Measurements from ENCODE around the gene PMM2.
"Not testable (repeated sequence)": the region's sequence is repeated elsewhere in the genome, so short reads cannot be mapped to it uniquely, and the experiment has no call there.

PMM2 gene

GRCh38 chr16:8822403-8822802 lies 24.8 kb downstream of the PMM2 start:
- DNase-seq, result no peak

GRCh38 chr16:8826278-8826879 lies 28.7 kb downstream of the PMM2 start:
- no peak for DNase-seq

- no peak for DNase-seq
Observed at GRCh38 chr16:8828541-8829165, 31.0 kb downstream of the PMM2 start.

GRCh38 chr16:8831450-8831849 lies 33.8 kb downstream of the PMM2 start:
- DNase-seq, result no peak

DNA sequence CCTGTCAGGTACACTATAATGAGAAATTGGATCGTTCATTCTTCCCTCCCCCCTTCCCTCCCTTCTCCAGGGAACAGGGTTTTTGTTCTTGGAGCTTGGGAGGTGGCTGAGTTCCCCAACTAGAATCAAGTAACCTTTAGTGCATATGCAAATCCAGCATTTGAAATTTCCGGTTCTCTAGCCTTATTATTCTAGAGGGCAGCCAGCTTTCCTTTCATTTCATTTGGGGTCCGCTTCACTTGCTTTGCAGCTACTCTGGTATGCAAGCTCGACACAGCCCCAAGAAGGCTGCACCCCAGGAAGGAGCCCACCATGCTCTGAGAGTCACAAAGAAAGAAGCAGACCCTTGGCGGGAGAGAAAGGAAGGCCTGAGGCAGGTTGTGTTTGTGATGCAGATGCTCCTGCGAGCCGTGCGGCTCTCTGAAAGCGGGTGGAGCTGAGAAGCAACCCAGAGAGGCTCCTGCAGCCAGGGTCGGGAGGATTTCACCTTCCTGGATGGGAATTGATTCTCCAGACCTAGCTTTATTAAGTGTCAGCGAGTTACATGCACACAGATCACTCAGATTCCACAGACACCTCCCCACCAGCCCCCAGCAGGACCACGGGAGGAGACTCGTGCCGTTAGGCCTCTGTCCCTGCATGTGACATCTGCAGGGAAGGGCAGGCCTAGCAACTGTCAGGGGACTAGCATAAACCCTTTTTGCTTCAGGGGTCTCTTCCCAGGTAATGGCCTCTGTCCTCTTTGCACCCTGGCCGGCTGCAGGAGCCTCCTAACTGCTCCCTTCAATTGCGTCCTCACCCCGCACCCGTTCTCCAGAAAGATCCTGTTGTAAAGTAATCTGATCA lies 34.5 kb downstream of the PMM2 start:
- no peak for DNase-seq

DNA sequence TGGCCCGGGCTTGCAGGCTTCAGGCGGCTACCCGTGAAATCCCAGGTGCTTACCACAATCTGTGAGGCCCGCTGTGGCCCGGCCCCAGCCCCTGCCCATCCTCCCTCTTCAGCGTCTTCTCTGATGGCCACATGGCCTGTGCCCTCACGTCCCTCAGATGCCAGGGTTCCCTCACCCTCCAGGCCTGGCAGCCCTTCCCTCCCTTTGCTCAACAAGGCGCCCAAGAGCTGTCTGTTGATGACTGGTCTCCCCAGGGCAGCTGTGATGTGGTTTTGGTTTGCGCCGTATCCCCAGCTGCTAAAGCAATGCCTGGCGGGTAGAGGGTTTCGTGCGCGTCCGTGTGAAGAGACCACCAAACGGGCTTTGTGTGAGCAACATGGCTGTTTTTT lies 35.1 kb downstream of the PMM2 start:
- DNase-seq, result no peak

DNA sequence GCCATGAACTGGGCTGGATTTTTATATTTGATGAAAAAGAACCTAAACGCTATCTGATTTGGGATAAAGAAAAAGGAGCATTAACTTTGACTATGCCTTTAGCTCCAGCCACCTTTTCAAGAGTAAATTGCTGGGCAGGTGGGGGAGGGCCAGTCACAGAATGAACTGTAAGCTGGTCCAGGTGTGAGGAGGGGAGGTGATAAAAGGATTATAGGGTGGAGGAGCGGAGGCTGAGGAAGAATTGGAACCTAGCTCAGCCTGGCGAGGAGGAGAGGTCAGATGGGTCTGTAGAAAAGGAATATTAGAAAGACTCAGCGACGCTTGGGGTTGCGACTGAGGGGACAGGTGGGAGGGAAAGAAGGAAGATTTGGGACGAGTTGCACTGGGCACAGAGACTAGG lies 39.2 kb downstream of the PMM2 start:
- DNase-seq, result not testable (repeated sequence)

DNA sequence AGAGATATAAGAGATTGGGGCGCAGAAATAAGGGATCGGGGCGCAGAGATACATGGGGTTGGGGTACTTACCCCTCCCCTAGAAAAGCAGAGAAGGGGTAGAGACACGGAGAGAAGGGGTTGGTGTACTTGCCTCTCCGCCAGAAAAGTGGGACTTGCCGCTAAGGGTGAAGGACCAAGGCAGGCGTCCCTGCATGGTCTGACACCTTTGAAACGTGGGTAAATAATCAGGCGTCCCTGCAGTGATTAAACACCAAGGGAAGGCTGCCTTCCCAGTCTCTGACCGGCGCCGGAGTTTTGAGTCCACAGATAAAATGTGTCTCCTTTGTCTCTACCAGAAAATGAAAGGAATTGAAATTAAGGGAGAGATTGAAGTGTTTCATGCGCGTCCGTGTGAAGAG lies 40.0 kb downstream of the PMM2 start:
- not testable (repeated sequence) for DNase-seq

- DNase-seq, result not testable (repeated sequence)
Observed at GRCh38 chr16:8842016-8842415, 44.4 kb downstream of the PMM2 start.

DNA sequence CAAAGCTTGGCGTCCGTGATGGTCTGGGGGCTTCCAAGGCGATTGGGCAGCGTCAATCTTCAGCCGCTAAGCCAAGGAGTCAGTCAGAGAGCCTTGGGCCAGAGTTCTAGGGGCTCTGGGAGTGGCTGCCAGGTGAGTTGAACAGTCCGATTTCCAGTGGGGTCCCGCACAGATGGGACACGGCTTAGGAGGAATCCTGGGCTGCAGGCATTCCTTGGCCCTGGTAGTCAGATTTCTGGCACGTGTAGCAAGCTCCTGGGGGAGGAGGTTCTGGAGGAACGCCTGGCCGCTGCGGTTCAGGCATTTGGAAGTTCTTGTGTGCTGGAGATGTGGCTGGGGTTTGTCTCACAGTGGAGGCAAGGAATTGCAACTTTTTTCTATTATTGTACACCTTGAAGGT lies 45.7 kb downstream of the PMM2 start:
- DNase-seq, result not testable (repeated sequence)

GRCh38 chr16:8845699-8846298 lies 48.2 kb downstream of the PMM2 start:
- DNase-seq, result no peak

GRCh38 chr16:8846401-8846932 lies 48.8 kb downstream of the PMM2 start:
- no peak for DNase-seq

DNA sequence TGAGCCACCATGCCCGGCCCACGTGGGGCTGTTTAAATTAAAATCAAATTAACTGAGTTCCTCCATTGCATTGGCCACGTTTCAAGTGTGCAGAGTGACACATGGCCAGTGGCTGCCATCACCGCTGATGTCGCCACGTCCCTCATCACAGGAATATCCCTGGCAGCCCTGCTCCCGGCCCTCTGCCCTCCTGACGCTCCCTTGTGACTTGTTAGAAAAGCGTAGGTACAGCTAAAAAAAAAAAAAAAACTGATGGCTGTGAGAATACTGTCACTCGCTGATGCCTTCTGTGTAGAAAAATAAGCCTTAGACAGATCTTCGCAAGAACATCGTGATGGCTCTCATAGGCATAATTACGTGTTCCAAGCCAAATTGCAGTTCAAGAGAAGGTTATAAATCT lies 49.5 kb downstream of the PMM2 start:
- no peak for DNase-seq

DNA sequence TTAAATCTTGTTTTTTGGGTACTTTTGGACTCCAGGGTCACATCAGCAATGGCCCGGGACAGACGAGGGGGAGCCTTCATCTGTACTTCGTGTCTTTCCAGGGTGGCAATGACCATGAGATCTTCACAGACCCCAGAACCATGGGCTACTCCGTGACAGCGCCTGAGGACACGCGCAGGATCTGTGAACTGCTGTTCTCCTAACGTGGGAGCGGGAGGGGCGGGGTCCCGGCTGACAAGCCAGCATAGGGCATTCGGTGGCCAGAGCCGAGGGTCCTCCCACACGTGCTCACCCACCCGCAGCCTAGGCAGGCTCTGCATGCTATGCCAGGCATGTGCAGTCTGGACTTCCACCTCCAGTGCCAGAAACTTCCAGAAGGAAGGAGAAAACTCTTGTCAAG lies 50.0 kb downstream of the PMM2 start:
- no peak for DNase-seq

- DNase-seq, result no peak
Observed at GRCh38 chr16:8848231-8848938, 50.7 kb downstream of the PMM2 start.

DNA sequence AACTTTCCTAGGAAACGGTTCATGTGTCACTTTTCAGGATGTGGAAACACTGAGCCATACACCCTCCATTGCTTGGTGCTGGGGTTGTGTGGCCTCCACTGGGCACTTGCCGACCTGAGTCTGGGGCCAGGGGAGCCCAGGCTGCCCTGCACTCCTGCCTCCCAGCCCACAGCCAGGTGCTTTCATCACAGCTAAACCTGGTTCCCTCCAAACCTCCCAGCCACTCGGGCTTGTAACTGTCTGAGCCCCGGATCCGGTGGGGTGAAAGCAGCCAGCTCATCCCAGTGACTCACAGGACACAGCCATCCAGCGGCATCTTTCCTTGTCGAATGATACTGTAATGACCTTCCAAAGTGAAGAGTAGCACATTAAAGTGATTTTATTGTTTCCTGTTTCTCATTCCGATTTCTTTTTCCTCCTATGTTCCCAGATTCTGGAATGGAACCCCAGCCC lies 51.3 kb downstream of the PMM2 start:
- no peak for DNase-seq

DNA sequence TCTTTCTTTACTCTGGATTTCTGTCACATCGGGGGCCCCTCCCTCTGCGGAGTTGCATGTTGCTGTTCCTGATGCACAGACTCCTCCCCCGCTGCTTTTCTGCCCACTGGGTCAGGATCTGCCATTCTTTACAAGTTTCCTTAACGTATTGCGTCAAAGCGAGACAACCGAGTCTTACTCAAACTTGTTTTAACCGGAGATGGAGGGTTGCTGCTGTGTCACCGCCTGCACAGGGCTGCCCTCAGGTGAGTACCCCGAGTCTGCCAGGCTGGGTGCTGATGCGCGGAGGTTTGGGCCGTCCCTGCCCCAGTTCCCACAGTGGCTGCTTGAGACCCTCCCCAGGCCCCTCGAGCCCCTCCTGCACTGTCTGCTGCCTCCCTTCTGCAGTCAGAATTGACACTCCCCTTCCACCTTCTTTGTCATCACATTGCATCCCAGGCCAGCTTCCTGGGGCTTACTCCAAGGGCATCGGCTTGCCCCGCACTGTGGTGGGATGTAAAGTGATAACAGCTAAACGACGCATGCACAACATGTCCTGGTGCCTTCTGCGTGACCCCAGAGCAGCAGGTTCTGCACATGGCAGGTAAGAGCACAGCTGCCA lies 51.9 kb downstream of the PMM2 start:
- no peak for DNase-seq

DNA sequence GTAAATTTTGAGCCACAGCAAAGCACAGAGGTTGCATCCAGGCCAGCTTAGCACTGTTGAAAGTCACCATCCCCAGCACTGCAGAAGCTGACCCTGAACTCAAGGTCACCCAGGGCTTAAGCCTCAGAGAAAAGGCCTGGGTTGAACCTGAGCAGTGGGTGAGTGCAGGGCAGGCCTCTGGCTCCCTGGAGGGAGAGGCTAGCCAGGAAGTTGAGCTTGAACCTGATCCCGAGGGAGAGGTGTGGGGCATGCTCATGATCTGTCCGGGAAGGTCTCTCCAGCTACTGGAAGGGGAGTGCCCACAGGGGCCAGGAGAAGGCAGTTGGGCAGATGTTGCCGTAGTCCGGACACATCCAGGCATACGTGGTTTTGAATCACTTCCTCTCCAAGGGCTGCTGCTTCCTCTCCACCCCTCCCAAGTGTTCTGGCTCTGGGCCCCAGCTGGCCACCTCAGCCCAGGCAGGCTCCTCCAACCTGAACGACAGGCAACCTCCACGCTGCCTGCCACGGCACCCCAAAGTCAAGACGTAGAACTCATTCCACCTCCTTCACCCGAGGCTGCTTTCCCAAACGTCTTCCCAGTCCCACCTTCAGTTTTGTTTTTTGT lies 52.7 kb downstream of the PMM2 start:
- no peak for DNase-seq

GRCh38 chr16:8851761-8852403 lies 54.2 kb downstream of the PMM2 start:
- DNase-seq, result no peak

DNA sequence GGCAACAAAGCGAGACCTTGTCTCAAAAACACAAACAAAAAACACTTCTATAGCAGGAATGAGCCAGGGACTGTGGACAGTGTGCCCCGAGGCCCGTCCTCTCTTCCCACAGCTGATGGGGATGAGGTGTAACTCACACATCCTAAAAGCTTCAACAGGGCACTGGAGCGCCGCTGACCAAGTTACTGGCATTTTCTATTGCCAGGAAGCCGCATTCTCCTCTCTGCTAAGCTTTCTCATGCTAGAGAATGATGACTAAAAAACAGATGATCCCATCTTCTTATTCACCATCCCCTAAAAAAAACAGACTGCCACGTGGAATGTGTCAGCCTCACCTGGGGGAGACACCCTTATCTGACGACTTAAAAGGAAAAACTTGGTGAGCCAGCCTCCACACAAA lies 54.9 kb downstream of the PMM2 start:
- no peak for DNase-seq

DNA sequence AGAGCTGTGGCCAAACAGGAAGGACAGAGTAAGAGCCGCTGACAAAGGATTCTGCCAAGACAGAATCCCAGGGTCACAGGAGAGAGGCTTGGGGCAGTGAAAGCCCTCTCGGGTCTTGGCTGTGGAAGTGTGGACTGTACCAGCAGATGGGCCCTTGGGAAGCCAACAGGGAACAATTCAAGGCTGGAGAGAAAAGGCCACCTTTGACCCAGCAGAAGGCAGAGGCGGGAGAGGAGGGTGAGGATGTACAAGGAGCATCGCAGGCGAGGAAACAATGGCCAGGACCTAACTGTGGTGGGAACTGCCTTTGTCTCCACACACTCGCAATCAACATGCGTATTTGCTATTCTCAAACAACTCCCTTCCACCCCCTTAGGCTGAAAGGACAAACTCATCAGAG lies 55.5 kb downstream of the PMM2 start:
- no peak for DNase-seq

Measured in stimulated activated CD4-positive, alpha-beta T cell treated with anti-CD3 and anti-CD28 coated beads, Interleukin-4, amount 100 ng/mL, for 4 hours (primary cell).